ENCODE measurements around the gene FARS2.

Gene FARS2

GRCh38 chr6:5712349-5713215 lies 451.3 kb downstream of the FARS2 start:
- DNase-seq = no peak

- DNase-seq = no peak
These were observed 452.2 kb downstream of the FARS2 start for GRCh38 chr6:5713519-5713918.

- no peak for DNase-seq
These were observed 457.1 kb downstream of the FARS2 start for GRCh38 chr6:5718231-5718947.

GRCh38 chr6:5723841-5724691 lies 462.8 kb downstream of the FARS2 start:
- DNase-seq = no peak

GRCh38 chr6:5724911-5725310 lies 463.6 kb downstream of the FARS2 start:
- no peak for DNase-seq

GRCh38 chr6:5726976-5727718 lies 465.8 kb downstream of the FARS2 start:
- DNase-seq = no peak

- no peak for DNase-seq
These were observed 467.2 kb downstream of the FARS2 start for GRCh38 chr6:5728351-5729079.

- no peak for DNase-seq
These were observed 467.7 kb downstream of the FARS2 start for GRCh38 chr6:5729080-5729434.

- no peak for DNase-seq
These were observed 468.7 kb downstream of the FARS2 start for GRCh38 chr6:5729813-5730517.

- DNase-seq = no peak
These were observed 469.4 kb downstream of the FARS2 start for GRCh38 chr6:5730585-5731263.

GRCh38 chr6:5731435-5731834 lies 470.1 kb downstream of the FARS2 start:
- no peak for DNase-seq

GRCh38 chr6:5732496-5732895 lies 471.2 kb downstream of the FARS2 start:
- DNase-seq = no peak

GRCh38 chr6:5736016-5736738 lies 474.9 kb downstream of the FARS2 start:
- DNase-seq = no peak

- DNase-seq = no peak
These were observed 476.1 kb downstream of the FARS2 start for GRCh38 chr6:5737460-5737859.

GRCh38 chr6:5738211-5738610 lies 476.9 kb downstream of the FARS2 start:
- no peak for DNase-seq

- no peak for DNase-seq
These were observed 483.2 kb downstream of the FARS2 start for GRCh38 chr6:5744497-5744896.

- no peak for DNase-seq
These were observed 483.8 kb downstream of the FARS2 start for GRCh38 chr6:5745081-5745480.

- DNase-seq = no peak
These were observed 484.9 kb downstream of the FARS2 start for GRCh38 chr6:5746053-5746758.

- no peak for DNase-seq
These were observed 485.4 kb downstream of the FARS2 start for GRCh38 chr6:5746759-5747130.

Measured in activated CD4-positive, alpha-beta T cell treated with anti-CD3 and anti-CD28 coated beads for 48 hours (primary cell).